Fibroblast of skin of right biceps (primary cell): ENCODE results near the gene COX19.
"Not testable (repeated sequence)": the region's sequence is repeated elsewhere in the genome, so short reads cannot be mapped to it uniquely, and the experiment has no call there.

ENCODE experiments used
- DNase-seq: peaks from one replicate; pipeline ENCODE4 v3.0.0-alpha.2; 2013

Gene COX19

GRCh38 chr7:1009747-1010146, 34.4 kb upstream of the COX19 start:
- DNase-seq, result no peak

GRCh38 chr7:1008733-1009363, 33.5 kb upstream of the COX19 start:
- no peak for DNase-seq

- no peak for DNase-seq
These were observed 32.6 kb upstream of the COX19 start for GRCh38 chr7:1007901-1008300.

- DNase-seq, result no peak
These were observed 30.0 kb upstream of the COX19 start for GRCh38 chr7:1005303-1005702.

- DNase-seq, result no peak
These were observed 28.9 kb upstream of the COX19 start for GRCh38 chr7:1004018-1004852.

- DNase-seq, result not testable (repeated sequence)
These were observed 27.1 kb upstream of the COX19 start for GRCh38 chr7:1002445-1002844.

GRCh38 chr7:1002026-1002425, 26.7 kb upstream of the COX19 start:
- DNase-seq, result not testable (repeated sequence)

- DNase-seq, result not testable (repeated sequence)
These were observed 25.9 kb upstream of the COX19 start for GRCh38 chr7:1001069-1001770.

GRCh38 chr7:999941-1000935, 24.9 kb upstream of the COX19 start:
- DNase-seq, result no peak

- no peak for DNase-seq
These were observed 24.0 kb upstream of the COX19 start for GRCh38 chr7:999149-999879.

- DNase-seq, result no peak
These were observed 22.4 kb upstream of the COX19 start for GRCh38 chr7:997404-998395.

GRCh38 chr7:996079-996872, 20.9 kb upstream of the COX19 start:
- DNase-seq, result no peak

GRCh38 chr7:995571-995970, 20.2 kb upstream of the COX19 start:
- no peak for DNase-seq

GRCh38 chr7:994592-995308, 19.4 kb upstream of the COX19 start:
- no peak for DNase-seq

GRCh38 chr7:992709-993607, 17.6 kb upstream of the COX19 start:
- DNase-seq, result peak; percentile 92

GRCh38 chr7:991729-992656, 16.6 kb upstream of the COX19 start:
- no peak for DNase-seq
